HG02798 (cell line): ENCODE measurements around the gene ENOX1.
"Not testable (repeated sequence)": the region's sequence is repeated elsewhere in the genome, so short reads cannot be mapped to it uniquely, and the experiment has no call there.

Experiments used
- ATAC-seq: cut with Tn5 transposase; IDR thresholded peaks from one replicate; pipeline ENCODE4 v1.9.1; 2021; ENCODE audit warnings: mild to moderate bottlenecking; ENCODE audit not compliant: unreplicated experiment, poor library complexity

Gene ENOX1

DNA sequence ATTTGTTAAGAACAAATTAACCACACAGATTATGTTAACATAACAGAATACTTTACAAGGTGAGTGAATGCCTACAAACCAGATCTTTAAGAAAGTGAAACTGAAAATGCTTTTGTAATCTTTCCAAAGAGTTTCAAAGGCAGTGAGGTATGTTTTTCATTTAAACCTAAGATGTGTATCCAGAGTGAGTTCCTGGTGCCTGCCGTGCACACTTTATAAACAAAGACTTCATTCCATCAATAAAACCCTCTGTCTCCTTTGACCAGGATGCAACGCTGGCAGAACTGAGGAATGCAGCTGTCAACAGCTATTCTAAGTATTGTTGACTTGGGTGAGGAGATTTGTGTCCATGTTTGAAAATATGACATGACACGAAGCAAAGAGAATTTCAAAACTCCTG is 418.8 kb downstream of the ENOX1 start:
- peak; percentile 66 for ATAC-seq

GRCh38 chr13:43365039-43365344 is 421.8 kb downstream of the ENOX1 start:
- ATAC-seq = no peak

DNA sequence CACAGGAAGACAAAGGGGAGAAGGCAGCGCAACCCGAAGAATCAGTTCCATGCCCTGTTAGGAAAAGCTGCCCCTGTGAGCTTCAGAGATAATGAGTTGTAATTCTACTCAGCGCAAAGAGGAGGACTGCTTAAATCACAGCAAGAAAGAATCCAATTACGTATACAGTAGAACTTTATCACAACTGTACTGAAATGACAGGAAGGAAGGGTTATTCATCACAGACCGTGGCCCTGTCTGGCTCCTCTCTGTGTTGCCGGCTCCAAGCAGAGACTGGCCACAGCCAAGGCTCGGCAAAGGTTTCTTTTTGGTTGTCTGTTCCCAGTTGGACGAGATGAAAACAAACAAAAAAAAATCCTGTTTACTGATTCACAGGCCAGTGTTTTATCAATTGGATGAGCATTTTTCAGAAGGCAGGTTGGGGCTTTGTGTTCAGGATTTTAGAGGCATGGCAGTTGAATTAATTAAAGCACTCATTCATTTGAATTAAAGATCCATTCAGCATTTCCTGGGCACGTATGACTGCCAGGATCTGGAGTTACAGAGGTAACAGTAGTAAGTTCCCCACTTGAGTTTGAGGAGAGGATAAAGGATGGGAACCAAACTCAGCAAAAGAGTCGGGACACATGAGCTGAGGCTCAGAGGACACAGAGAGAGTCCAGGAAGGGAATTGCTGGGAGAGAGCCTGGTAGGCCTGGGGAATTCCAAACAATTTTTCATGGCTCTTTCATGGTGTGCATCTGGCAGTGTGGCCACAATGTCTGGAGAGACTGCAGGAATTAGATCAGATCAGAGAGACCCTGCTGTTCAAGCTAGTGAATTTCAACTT is 422.3 kb downstream of the ENOX1 start:
- no peak for ATAC-seq

DNA sequence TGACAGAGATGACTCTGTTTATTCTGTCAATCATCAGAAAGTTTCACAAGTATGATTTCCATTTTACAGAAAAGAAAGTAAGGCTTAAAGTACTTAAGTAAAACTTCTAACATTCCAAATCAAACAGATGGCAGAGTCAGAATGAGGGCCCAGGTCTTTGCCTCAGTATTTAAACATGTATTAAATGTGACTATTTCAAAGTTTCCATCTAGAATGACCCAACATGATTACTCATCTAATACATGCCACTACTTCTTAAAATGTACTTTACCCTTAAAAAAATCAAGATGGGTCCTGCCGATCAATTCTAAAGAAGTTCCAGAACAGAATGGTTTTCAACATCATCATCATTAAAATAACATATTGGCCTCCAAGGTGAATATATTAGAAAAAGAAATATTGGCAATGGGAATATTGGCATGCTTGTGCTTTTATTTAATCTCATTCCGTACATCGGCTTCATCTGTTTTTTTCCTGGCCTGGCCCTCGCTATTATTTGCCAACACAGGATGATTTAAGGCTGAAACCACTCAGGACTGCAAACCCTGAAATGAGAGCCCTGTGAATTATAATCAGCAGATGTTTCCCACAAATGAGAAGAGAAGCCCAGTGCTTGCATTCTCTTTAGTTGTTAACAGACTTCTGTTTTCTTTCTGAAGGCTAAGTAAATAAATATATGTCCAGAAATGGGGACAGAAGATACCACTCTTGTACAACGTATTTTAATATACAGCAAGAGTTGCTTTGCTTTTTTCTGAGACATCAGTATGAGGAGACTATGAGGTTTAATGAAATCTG is 423.4 kb downstream of the ENOX1 start:
- no peak for ATAC-seq

DNA sequence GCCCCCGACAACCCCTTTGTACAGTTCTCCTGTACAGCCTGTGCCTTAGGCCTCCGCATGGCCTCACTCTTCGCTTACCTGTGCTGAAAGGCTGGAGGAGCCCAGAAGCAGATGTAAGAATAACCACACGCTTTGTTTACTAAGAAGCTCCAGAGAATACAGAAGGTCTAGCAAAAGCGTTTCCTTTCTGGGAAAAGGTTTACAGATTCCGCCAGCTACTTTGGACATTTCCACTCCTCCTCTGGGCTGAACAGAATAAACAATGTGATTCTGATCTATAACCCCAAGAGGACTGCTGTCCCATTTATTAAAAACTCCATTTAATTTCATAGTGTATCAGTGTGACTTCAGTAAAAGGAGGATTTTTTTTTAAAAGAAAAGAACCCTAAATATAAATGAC is 424.2 kb downstream of the ENOX1 start:
- ATAC-seq = no peak

DNA sequence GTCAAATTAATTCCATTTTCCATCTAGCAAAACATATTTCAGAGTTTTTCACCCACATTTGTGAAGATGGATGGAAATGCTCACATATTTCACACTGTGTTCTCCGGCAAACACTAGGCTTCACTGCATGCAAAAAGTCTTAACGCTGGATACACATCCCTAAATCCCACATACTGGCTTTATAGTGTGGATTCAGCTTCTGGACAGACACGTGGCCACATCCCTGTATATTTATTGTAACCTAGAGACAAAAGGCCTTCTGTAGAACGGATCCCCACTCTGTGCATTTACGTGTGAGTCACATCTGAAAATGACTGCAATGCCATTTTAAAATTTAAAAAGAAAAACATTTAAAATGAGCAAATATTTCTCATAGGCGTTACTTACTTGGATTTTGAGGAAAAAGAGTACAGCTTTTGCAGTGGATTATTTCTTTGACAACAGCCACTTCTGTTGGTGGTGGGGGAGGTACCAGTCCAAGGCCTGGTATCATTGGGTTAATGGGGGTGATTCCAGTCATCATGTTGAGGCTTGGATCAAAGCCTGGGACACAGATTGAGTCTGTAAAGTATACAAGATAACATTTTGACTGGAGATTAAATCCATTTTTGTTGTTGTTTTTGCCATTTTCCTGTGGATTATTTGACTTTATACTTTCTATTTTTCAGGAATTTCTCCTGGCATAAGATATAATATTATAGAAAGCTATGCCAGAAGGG is 425.7 kb downstream of the ENOX1 start:
- no peak for ATAC-seq

- no peak for ATAC-seq
Measured at GRCh38 chr13:43360171-43360570, 426.6 kb downstream of the ENOX1 start.

GRCh38 chr13:43359536-43359935 is 427.2 kb downstream of the ENOX1 start:
- no peak for ATAC-seq

GRCh38 chr13:43357564-43357963 is 429.2 kb downstream of the ENOX1 start:
- ATAC-seq = no peak

DNA sequence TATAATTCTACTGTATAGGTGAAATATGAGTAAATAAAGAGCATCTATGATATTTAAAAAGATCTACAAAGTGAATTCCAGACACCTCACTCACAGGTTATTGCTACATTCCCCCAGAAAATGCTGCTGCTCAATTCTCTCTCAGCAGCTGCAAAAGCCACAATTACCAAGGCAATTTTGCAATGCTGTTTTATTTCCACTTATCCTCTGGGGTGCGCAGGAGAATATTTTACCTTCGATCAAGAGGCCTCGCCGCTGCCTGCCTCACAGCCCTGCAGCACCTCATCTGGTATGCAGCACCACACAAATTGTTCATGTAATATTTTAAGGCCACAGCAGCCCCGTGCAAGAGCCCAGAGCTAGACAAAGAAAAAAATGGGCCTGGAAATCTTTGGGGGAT is 430.2 kb downstream of the ENOX1 start:
- no peak for ATAC-seq

- no peak for ATAC-seq
Measured at GRCh38 chr13:43355774-43356173, 431.0 kb downstream of the ENOX1 start.

DNA sequence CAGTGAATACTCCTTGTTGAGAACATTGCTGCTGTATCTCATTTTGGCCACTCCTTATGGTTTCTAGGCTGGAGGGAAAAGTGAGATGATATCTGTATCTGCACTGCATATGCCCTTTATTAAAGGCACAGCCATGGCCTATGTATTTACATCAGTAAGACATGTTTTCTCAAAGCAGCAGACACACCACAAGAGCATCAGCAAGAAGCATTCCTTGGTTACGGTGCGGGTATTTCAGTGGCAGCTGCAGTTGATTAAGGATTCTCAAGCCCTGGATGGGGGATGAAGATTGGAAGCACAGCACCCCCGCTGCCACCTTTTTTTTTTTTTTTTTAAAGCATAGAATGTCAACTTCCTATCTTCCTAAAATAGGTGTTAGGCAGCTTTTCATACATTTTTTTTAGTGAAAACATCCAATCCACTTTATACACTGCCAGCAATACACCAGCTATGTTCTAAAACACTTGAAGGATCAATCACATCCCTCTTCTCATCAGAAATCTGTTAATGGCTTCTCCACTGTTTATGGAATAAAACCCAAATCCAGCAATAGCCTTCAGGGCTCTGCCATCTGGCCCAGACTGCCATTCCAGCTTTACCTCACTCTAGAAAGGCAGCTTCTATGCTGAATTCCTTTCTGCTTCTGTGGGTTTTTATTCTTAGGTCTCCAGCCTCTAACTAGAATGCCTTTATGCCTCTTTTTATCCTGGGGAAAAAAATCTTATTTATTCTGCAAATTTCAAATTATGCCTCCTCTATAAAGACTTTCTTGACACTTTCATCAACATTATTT is 432.4 kb downstream of the ENOX1 start:
- no peak for ATAC-seq

GRCh38 chr13:43353631-43354030 is 433.1 kb downstream of the ENOX1 start:
- no peak for ATAC-seq

GRCh38 chr13:43351612-43352011 is 435.2 kb downstream of the ENOX1 start:
- not testable (repeated sequence) for ATAC-seq

- ATAC-seq = no peak
Measured at GRCh38 chr13:43348397-43348796, 438.4 kb downstream of the ENOX1 start.

DNA sequence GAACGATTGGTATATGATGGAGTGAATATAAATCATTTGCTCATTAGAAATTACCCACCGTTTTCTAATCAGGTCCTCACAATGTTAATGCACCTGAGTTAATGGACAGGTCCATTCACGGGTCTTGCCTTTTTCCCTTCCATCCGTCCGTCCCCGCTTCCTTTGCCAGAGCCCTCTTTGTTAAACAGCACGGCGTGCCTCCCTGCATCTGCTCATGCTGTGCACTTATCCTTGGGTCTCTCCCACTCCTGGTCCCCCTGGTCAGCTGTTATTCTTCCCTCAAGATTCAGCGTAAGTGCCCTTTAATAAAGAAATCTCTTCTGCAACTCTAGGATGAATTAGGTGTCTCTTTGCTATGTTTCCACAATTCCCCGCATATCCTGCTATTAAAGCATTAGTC is 438.9 kb downstream of the ENOX1 start:
- no peak for ATAC-seq

GRCh38 chr13:43346427-43346826 is 440.3 kb downstream of the ENOX1 start:
- ATAC-seq = no peak

GRCh38 chr13:43343645-43344044 is 443.1 kb downstream of the ENOX1 start:
- no peak for ATAC-seq

- ATAC-seq = no peak
Measured at GRCh38 chr13:43339805-43340550, 446.8 kb downstream of the ENOX1 start.
